ENCODE results near the gene RSL1D1.
A peak's percentile ranks its signal among the peaks of the same experiment; 100 is the strongest.
"Not testable (repeated sequence)": the region's sequence is repeated elsewhere in the genome, so short reads cannot be mapped to it uniquely, and the experiment has no call there.

The RSL1D1 gene

DNA sequence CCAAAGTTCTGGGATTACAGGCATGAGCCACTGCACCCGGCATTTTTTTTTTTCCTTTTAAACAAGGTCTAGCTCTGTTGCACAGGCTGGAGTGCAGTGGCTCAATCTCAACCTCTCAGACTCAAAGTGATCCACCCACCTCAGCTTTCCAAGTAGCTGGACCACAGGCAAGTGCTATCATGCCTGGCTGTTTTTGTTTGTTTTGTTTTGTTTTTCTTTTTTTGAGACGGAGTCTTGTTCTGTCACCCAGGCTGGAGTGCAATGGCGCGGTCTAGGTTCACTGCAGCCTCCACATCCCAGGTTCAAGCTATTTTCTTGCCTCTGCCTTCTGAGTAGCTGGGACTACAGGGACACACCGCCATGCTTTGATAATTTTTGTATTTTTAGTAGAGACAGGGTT is 35.2 kb downstream of the RSL1D1 start:
- no peaks in the 10 kb centered on the region for H3K27me3 ChIP-seq (ENCODE audit: control insufficient read depth, insufficient read depth, low read length)
- no peaks in the 10 kb centered on the region for H3K36me3 ChIP-seq (ENCODE audit: control insufficient read depth, insufficient read depth, low read length)
- no peaks in the 10 kb centered on the region for H3K4me1 ChIP-seq (ENCODE audit: control insufficient read depth, insufficient read depth, low read length)
- H3K9me3 ChIP-seq (ENCODE audit: control insufficient read depth, insufficient read depth, low read length), result no peaks in the 10 kb centered on the region
- no peak overlapping the region for H3K4me3 ChIP-seq (ENCODE audit: low read depth, low read length)
- no peak overlapping the region for H3K9ac ChIP-seq (ENCODE audit: low read depth, low read length)

DNA sequence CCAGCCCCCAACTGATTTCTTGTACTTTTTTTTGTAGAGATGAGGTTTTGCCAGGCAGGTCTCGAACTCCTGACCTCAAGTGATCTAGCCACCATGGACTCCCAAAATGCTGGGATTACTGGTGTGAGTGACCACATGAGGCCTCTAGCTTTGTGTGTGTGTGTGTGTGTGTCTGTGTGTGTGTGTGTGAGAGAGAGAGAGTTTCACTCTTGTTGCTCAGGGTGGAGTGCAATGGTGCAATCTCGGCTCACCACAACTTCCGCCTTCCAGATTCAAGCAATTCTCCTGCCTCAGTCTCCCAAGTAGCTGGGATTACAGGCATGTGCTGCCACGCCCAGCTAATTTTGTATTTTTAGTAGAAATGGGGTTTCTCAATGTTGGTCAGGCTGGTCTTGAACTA is 36.5 kb downstream of the RSL1D1 start:
- H3K36me3 ChIP-seq (ENCODE audit: control insufficient read depth, insufficient read depth, low read length), result not testable (repeated sequence)

DNA sequence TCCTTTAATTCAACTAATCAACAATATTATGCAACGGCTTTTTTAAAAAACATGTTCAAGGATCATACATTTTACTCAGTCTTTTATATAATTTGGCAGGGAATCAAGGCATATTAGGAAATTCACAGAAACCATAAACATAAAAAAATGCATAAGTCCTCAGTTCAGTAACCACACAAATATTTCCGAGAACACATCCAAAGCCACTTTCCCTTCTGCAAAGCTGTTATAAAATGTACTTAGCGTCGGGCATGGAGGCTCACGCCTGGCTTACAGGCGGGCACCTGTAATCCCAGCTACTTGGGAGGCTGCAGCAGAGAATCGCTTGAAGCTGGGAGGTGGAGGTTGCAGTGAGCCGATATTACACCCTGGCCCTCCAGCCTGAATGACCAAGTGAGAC is 44.6 kb downstream of the RSL1D1 start:
- H3K4me3 ChIP-seq (ENCODE audit: low read depth, low read length), result no peak overlapping the region
- H3K4me1 ChIP-seq (ENCODE audit: control insufficient read depth, insufficient read depth, low read length), result no peaks in the 10 kb centered on the region
- no peaks in the 10 kb centered on the region for H3K9me3 ChIP-seq (ENCODE audit: control insufficient read depth, insufficient read depth, low read length)
- no peaks in the 10 kb centered on the region for H3K36me3 ChIP-seq (ENCODE audit: control insufficient read depth, insufficient read depth, low read length)
- H3K27me3 ChIP-seq (ENCODE audit: control insufficient read depth, insufficient read depth, low read length), result no peaks in the 10 kb centered on the region
- H3K9ac ChIP-seq (ENCODE audit: low read depth, low read length), result no peak overlapping the region

More for the DNA sequence above, 36.5 kb downstream of the RSL1D1 start:
- H3K27me3 ChIP-seq (ENCODE audit: control insufficient read depth, insufficient read depth, low read length); H3K4me1 ChIP-seq (ENCODE audit: control insufficient read depth, insufficient read depth, low read length); H3K9me3 ChIP-seq (ENCODE audit: control insufficient read depth, insufficient read depth, low read length); H3K9ac ChIP-seq (ENCODE audit: low read depth, low read length); H3K4me3 ChIP-seq (ENCODE audit: low read depth, low read length): not testable (repeated sequence)

DNA sequence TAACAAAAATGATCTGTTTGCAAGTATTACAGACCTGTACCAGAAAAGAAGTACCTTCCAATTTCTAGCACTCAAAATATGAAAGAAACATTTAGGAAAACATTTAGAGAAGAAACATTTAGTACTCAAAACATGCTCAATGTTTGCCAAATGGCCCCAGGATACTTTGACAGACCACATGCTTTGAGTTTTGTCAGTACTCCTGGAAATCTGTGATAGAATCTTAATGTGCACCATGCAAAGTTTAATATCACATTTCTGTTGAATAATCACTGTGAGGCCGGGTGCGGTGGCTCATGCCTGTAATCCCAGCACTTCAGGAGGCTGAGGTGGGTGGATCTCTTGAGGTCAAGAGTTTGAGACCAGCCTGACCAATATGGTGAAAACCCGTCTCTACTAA is 45.8 kb downstream of the RSL1D1 start:
- Histone ChIP-seq H3K4me3 (ENCODE audit: low read depth, low read length) (no peak overlapping the region), H3K9ac (ENCODE audit: low read depth, low read length) (no peak overlapping the region), H3K27me3 (ENCODE audit: control insufficient read depth, insufficient read depth, low read length) (no peaks in the 10 kb centered on the region), H3K9me3 (ENCODE audit: control insufficient read depth, insufficient read depth, low read length) (no peaks in the 10 kb centered on the region), H3K36me3 (ENCODE audit: control insufficient read depth, insufficient read depth, low read length) (no peaks in the 10 kb centered on the region), H3K4me1 (ENCODE audit: control insufficient read depth, insufficient read depth, low read length) (no peaks in the 10 kb centered on the region)

DNA sequence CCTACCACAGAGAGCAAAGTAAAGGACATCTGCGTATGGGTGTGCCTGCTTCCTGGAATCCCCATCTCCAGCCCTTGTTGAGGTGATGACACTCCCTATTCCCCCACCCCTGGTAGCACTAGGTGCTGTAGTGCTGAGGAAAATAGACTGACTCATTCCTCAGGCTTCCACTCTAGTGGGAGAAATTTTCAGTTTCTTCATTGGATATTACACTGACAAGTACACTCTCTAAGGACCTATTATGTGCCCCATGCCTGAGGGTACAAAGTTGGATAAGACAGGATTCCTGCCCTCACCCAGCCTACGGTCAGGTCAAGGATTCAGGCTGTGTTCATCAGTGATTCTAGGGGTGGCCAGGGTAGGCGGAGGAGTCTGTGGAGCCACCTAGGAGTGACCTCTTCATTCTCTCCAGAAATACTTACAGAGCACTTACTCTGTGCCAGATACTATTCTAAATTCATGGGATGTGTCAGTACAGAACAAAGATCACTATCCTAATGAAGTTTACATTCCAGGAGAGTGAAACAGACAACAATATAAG is 49.8 kb downstream of the RSL1D1 start:
- H3K4me3 ChIP-seq (ENCODE audit: low read depth, low read length), result no peak overlapping the region
- no peaks in the 10 kb centered on the region for H3K9me3 ChIP-seq (ENCODE audit: control insufficient read depth, insufficient read depth, low read length)
- H3K27me3 ChIP-seq (ENCODE audit: control insufficient read depth, insufficient read depth, low read length), result no peaks in the 10 kb centered on the region
- no peaks in the 10 kb centered on the region for H3K36me3 ChIP-seq (ENCODE audit: control insufficient read depth, insufficient read depth, low read length)
- H3K9ac ChIP-seq (ENCODE audit: low read depth, low read length), result no peak overlapping the region
- peaks cover 3% of the 10 kb centered on the region for H3K4me1 ChIP-seq (ENCODE audit: control insufficient read depth, insufficient read depth, low read length)

DNA sequence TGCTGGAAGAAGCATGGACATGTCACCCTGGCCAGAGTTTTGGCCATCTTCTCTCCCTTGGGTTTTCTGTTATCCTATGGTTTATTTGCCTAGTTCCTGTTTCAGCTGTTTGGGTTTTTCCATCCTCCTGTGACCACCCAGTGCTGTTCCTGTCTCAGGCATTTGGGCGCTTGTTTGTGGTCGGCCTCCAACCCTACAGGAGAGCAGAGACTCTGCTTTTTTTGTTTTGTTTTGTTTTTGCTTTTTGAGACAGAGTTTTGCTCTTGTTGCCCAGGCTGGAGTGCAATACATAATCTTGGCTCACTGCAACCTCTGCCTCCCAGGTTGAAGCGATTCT is 51.0 kb downstream of the RSL1D1 start:
- H3K4me1 ChIP-seq (ENCODE audit: control insufficient read depth, insufficient read depth, low read length), result peaks cover 5% of the 10 kb centered on the region
- no peaks in the 10 kb centered on the region for H3K9me3 ChIP-seq (ENCODE audit: control insufficient read depth, insufficient read depth, low read length)
- no peak overlapping the region for H3K9ac ChIP-seq (ENCODE audit: low read depth, low read length)
- H3K36me3 ChIP-seq (ENCODE audit: control insufficient read depth, insufficient read depth, low read length), result no peaks in the 10 kb centered on the region
- no peaks in the 10 kb centered on the region for H3K27me3 ChIP-seq (ENCODE audit: control insufficient read depth, insufficient read depth, low read length)
- H3K4me3 ChIP-seq (ENCODE audit: low read depth, low read length), result no peak overlapping the region

DNA sequence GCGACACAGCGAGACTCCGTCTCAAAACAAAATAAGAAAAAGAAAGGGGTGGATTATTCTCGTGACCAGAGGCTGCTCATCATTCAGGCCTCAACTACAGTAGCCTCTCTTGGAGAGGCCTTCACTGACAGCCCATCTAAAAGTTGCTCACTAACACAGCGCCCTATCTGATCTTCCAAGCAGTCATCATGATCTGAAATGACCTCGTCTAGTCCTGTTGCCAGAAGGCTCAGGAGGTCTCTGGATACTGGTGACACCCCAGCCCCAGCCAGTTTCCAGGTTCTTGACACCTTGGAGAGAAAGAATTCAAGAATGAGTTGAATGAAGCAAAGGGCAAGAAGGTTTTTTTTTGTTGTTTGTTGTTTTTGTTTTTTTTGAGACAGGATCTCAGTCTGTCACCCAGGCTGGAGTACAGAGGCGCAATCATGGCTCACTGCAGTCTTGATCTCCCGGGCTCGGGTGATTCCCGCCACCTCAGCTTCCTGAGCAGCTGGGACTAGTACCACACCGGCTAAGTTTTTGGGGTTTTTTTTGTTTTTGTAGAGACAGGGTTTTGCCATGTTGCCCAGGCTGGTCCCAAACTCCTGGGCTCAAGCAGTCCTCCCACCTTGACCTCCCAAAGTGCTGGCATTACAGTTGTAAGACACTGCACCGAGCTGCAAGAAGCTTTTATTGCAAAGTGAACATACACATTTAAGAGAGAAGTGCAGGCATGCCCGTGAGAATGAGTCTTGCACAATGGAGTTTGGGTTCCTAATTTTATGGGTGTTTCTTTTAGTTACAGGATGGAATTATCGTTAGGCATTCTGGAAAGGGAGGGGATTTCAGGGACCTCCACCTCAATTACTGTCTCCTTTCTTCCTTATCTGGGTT is 51.6 kb downstream of the RSL1D1 start:
- Histone ChIP-seq H3K9ac (ENCODE audit: low read depth, low read length) (no peak overlapping the region), H3K27me3 (ENCODE audit: control insufficient read depth, insufficient read depth, low read length) (no peaks in the 10 kb centered on the region), H3K9me3 (ENCODE audit: control insufficient read depth, insufficient read depth, low read length) (no peaks in the 10 kb centered on the region), H3K4me3 (ENCODE audit: low read depth, low read length) (no peak overlapping the region), H3K4me1 (ENCODE audit: control insufficient read depth, insufficient read depth, low read length) (peaks cover 5% of the 10 kb centered on the region), H3K36me3 (ENCODE audit: control insufficient read depth, insufficient read depth, low read length) (no peaks in the 10 kb centered on the region)

DNA sequence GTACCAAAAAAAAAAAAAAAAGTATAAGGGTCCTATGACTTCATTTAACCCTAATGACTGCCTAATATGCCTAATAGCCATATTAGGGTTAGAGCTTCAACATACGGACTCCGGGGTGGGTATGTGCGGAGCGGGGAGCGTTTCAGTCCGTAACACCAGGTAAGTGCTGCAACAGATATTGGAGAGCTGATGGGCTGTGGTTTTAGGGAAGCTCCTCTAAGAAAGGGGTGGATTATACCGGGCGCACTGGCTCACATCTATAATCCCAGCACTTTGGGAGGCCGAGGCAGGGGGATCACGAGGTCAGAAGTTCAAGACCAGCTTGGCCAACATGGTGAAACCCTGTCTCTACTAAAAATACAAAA is 52.3 kb downstream of the RSL1D1 start:
- Histone ChIP-seq H3K36me3 (ENCODE audit: control insufficient read depth, insufficient read depth, low read length) (no peaks in the 10 kb centered on the region), H3K9ac (ENCODE audit: low read depth, low read length) (peak overlapping the region; percentile 97), H3K4me1 (ENCODE audit: control insufficient read depth, insufficient read depth, low read length) (peaks cover 5% of the 10 kb centered on the region), H3K4me3 (ENCODE audit: low read depth, low read length) (peak overlapping the region; percentile 97), H3K27me3 (ENCODE audit: control insufficient read depth, insufficient read depth, low read length) (no peaks in the 10 kb centered on the region), H3K9me3 (ENCODE audit: control insufficient read depth, insufficient read depth, low read length) (no peaks in the 10 kb centered on the region)

DNA sequence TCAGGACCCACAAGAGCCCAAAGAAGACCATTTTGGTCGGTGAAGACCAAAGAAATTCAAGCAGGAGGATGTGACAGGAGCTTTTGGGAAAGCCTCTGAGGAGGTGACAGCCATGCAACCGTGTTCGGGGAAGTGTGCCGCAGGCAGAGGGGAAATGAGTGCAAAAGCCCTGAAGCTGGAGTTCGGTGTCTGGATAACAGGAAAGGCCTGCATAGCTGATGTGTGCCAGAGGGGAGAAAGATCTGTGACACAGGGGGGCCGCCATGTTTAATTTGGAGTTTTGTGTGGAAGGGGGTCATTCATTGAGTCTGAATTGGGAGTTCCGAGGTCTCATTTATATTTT is 53.4 kb downstream of the RSL1D1 start:
- peaks cover 5% of the 10 kb centered on the region for H3K4me1 ChIP-seq (ENCODE audit: control insufficient read depth, insufficient read depth, low read length)

DNA sequence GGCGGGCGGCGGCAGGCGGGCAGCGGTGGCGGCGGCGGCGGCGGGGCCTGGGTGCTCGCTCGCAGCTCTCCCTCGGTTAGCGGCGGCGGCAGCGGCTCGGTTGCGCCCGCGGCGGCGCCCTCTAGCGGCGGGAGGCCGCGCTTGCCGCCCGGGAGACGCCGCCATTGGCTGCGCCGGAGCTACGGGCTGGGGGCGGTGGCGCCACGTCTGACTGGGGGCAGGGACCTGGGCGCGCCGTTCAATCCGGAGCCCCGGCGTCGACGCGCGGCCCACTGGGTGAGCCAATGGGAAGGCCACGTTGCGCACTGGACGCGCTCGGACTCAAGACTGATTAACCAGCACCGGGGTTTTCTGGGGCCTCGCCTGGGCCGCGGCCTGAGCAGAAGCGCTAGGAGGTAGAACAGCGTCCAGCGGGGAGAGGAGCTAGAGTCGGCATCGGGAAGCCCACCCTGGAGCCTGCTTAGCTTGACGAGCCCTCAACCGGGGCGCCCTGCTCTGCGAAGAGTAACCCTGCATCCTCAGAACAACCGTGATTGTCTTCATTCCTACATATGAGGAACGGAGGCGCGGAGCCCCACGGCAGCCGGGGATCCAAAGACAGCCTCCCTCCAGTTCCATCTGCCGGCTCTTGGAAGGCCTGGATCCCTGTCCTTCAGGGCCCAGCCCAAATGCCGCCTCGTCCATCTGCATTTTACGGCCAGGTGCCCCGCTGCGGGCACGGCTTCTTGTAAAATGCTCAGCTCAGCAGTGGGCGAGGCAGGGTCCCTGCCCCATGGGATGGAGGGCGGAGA is 54.0 kb downstream of the RSL1D1 start, which contains the start of gene ZC3H7A:
TSS of gene ZC3H7A (minus strand) at position 93 of the 791 bp plus-strand sequence. CDS start 14,904 bp downstream, outside the sequence.
- Histone ChIP-seq H3K27me3 (ENCODE audit: control insufficient read depth, insufficient read depth, low read length) (no peaks in the 10 kb centered on the region), H3K4me1 (ENCODE audit: control insufficient read depth, insufficient read depth, low read length) (peaks cover 5% of the 10 kb centered on the region), H3K36me3 (ENCODE audit: control insufficient read depth, insufficient read depth, low read length) (no peaks in the 10 kb centered on the region), H3K9me3 (ENCODE audit: control insufficient read depth, insufficient read depth, low read length) (no peaks in the 10 kb centered on the region), H3K4me3 (ENCODE audit: low read depth, low read length) (peak within 1 kb of the TSS; percentile 97), H3K9ac (ENCODE audit: low read depth, low read length) (peak within 1 kb of the TSS; percentile 97)

More for the DNA sequence above, 53.4 kb downstream of the RSL1D1 start:
- H3K9ac ChIP-seq (ENCODE audit: low read depth, low read length), result peak overlapping the region; percentile 97
- peak overlapping the region; percentile 97 for H3K4me3 ChIP-seq (ENCODE audit: low read depth, low read length)
- no peaks in the 10 kb centered on the region for H3K27me3 ChIP-seq (ENCODE audit: control insufficient read depth, insufficient read depth, low read length)
- no peaks in the 10 kb centered on the region for H3K9me3 ChIP-seq (ENCODE audit: control insufficient read depth, insufficient read depth, low read length)
- no peaks in the 10 kb centered on the region for H3K36me3 ChIP-seq (ENCODE audit: control insufficient read depth, insufficient read depth, low read length)

DNA sequence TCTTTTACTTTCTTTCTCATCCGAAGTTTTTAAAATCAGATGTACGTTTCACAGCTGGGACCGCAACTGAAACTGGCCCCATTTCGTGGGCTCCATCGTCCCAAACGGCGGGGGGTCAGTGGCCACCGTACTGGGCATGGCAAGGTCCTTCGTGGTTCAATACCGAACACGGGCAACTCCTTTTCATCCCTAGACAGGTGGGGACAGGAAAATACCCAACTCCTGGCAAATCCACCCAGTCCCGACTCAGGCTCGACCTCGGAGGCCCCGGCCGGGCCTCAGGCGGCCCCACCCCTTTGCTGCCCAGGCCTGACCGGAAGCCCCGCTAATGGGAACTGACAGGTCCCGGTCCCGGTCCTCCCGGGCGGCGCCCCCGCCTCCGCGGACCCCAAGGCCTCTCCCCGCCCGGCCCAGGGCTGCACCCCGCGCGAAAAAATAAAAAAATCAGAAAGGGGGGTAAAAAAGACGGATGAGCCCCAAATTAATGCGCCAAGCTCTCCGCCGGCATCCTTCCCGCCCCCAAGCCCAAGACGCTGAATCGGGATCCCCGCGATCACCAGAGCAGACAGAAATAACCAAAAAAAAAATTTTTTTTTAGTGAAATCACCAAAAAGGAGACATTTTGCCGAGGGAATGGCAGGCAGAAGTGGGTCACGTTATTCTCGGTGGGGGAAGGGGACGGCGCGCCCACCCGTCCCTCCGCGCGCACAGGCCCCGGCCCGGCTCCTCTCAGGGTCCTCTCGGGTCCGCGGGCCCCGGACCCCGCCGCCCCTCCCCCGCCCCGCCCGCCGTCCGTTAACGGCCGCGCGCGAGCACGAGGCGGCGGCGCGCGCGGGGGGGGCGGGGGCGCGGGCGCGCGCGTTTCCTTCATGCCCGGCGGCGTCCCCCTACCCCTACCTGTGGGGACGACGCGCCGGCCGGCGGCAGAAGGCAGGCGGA is 54.8 kb downstream of the RSL1D1 start:
- Histone ChIP-seq H3K36me3 (ENCODE audit: control insufficient read depth, insufficient read depth, low read length) (no peaks in the 10 kb centered on the region), H3K4me1 (ENCODE audit: control insufficient read depth, insufficient read depth, low read length) (peaks cover 5% of the 10 kb centered on the region), H3K9ac (ENCODE audit: low read depth, low read length) (peak overlapping the region; percentile 73), H3K4me3 (ENCODE audit: low read depth, low read length) (peak overlapping the region; percentile 60), H3K9me3 (ENCODE audit: control insufficient read depth, insufficient read depth, low read length) (no peaks in the 10 kb centered on the region), H3K27me3 (ENCODE audit: control insufficient read depth, insufficient read depth, low read length) (no peaks in the 10 kb centered on the region)
